Panc1 (cell line): Measurements from ENCODE around the gene TIMM44.

Experiments
- POLR2AphosphoS5 ChIP-seq: IDR thresholded peaks from 2 replicates; pipeline ENCODE4 v1.6.1; 2012; ENCODE audit warnings: mild to moderate bottlenecking, low read depth, low read length, moderate library complexity
- SIN3A ChIP-seq: IDR thresholded peaks from 2 replicates; pipeline ENCODE4 v1.6.1; 2012; ENCODE audit warnings: low read depth, mild to moderate bottlenecking, low read length, moderate library complexity, borderline replicate concordance; ENCODE audit not compliant: insufficient read depth
- TCF7L2 ChIP-seq: IDR thresholded peaks from 2 replicates; pipeline ENCODE4 v1.6.1; 2011; ENCODE audit warnings: mild to moderate bottlenecking, low read depth, low read length, inconsistent platforms
- TF ChIP-seq, protein P1 (sequence below): fragments of 450-650 bp; IDR thresholded peaks from 2 replicates; pipeline ENCODE4 v1.5.1; 2017; ENCODE audit warnings: mild to moderate bottlenecking
- TF ChIP-seq, protein P2 (sequence below), 2 experiments: IDR thresholded peaks; 2 replicates each; pipeline ENCODE4 v1.6.1; 2011 to 2012; ENCODE audit warnings: low read depth in 2 of 2, control low read depth in 1 of 2, low read length in 1 of 2, mild to moderate bottlenecking in 1 of 2, moderate library complexity in 1 of 2; ENCODE audit not compliant: insufficient read depth in 1 of 2

DNA sequence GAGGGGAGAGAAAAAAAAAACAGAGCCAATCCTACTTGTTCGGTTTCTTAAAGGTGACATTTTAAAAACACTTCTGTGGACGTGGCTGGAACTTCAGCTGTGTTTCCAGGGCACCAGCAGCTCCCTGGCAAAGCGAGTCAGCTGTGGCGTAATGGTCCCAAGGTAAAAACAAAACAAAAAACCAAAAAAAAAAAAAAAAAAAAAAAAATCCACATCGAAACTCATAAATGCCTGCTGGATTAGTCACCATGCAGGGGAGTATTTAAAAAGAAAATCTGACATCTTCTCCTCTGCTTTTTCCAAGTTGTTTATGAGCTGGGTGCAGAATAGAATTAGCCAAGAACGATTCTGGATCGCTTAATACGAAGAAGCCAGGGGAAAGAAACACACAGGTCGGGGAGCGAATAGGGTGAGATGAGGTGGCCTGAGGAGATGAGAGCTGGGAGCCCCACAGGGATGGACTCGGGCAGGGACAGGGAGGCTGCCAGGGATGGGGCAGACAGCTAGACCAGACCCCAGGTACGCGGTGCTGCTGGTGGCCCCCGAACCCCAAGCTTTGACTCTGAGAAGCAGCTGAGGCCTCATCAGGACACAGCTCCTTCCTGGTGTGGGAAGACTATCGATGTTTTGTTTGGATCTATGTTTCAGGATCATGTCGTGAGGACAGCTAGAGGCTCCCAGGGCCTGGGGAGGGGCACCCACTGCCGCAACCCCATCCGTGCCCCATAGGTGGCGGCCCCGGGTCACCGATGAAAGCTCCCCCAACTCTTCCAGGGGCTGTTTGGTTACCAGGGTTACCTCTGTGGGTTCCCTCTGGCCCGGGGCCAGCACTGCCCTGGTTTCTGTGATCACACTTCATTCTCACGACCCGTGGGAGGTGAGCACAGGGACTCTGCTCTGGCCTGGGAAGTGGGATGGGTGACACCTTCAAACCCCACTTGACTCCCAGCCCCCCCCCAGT, 14.4 kb downstream of the TIMM44 start:
- TF ChIP-seq SIN3A: no peak
- TF ChIP-seq, protein P1, sequence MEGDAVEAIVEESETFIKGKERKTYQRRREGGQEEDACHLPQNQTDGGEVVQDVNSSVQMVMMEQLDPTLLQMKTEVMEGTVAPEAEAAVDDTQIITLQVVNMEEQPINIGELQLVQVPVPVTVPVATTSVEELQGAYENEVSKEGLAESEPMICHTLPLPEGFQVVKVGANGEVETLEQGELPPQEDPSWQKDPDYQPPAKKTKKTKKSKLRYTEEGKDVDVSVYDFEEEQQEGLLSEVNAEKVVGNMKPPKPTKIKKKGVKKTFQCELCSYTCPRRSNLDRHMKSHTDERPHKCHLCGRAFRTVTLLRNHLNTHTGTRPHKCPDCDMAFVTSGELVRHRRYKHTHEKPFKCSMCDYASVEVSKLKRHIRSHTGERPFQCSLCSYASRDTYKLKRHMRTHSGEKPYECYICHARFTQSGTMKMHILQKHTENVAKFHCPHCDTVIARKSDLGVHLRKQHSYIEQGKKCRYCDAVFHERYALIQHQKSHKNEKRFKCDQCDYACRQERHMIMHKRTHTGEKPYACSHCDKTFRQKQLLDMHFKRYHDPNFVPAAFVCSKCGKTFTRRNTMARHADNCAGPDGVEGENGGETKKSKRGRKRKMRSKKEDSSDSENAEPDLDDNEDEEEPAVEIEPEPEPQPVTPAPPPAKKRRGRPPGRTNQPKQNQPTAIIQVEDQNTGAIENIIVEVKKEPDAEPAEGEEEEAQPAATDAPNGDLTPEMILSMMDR: peak; percentile 62
- TF ChIP-seq, protein P2, sequence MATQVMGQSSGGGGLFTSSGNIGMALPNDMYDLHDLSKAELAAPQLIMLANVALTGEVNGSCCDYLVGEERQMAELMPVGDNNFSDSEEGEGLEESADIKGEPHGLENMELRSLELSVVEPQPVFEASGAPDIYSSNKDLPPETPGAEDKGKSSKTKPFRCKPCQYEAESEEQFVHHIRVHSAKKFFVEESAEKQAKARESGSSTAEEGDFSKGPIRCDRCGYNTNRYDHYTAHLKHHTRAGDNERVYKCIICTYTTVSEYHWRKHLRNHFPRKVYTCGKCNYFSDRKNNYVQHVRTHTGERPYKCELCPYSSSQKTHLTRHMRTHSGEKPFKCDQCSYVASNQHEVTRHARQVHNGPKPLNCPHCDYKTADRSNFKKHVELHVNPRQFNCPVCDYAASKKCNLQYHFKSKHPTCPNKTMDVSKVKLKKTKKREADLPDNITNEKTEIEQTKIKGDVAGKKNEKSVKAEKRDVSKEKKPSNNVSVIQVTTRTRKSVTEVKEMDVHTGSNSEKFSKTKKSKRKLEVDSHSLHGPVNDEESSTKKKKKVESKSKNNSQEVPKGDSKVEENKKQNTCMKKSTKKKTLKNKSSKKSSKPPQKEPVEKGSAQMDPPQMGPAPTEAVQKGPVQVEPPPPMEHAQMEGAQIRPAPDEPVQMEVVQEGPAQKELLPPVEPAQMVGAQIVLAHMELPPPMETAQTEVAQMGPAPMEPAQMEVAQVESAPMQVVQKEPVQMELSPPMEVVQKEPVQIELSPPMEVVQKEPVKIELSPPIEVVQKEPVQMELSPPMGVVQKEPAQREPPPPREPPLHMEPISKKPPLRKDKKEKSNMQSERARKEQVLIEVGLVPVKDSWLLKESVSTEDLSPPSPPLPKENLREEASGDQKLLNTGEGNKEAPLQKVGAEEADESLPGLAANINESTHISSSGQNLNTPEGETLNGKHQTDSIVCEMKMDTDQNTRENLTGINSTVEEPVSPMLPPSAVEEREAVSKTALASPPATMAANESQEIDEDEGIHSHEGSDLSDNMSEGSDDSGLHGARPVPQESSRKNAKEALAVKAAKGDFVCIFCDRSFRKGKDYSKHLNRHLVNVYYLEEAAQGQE (IDR thresholded peaks at IDR 0.05; ENCODE audit: insufficient read depth in 1 of 2, low read depth in 2 of 2, low read length in 1 of 2): no peak
- peak; percentile 37; the same call in 1 of the 2 replicates for TF ChIP-seq POLR2AphosphoS5
- no peak for TF ChIP-seq TCF7L2
